ENCODE results near the gene TEX29.

DNA sequence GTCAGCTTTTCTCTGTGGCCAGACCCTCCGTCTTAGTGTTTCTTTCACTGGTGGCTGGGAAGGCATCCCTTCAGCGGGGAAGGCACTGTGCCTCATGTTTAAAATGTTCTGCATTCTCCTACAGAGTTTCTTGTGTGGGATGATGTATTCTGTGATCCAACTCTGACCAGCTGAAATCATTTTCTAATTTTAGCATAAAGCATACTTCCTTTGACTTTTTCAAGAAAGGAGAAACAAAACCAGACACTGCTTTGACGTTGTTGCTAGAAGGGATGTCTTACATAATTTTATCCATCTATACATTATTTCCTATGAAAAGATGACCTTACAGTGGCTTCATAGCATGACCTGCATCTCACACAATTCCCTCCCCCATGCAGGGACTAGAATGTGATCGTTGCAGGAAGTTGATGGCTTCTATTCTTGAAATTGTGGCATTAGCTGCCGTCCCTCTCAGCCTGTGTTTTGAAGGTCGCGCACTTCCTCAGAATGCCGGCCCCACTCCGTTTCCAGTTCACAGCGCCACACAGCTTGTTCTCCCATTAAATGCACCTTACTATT is 38.6 kb upstream of the TEX29 start:
- TF ChIP-seq, protein P1, sequence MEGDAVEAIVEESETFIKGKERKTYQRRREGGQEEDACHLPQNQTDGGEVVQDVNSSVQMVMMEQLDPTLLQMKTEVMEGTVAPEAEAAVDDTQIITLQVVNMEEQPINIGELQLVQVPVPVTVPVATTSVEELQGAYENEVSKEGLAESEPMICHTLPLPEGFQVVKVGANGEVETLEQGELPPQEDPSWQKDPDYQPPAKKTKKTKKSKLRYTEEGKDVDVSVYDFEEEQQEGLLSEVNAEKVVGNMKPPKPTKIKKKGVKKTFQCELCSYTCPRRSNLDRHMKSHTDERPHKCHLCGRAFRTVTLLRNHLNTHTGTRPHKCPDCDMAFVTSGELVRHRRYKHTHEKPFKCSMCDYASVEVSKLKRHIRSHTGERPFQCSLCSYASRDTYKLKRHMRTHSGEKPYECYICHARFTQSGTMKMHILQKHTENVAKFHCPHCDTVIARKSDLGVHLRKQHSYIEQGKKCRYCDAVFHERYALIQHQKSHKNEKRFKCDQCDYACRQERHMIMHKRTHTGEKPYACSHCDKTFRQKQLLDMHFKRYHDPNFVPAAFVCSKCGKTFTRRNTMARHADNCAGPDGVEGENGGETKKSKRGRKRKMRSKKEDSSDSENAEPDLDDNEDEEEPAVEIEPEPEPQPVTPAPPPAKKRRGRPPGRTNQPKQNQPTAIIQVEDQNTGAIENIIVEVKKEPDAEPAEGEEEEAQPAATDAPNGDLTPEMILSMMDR (IDR thresholded peaks at IDR 0.05), result no peak
- no peak for TF ChIP-seq POLR2A (IDR thresholded peaks at IDR 0.05)

Measured in testis (tissue), 2 donors.